H7 (cell line): ENCODE measurements around the gene FGF4. TPM values are rescaled to one million over a fixed set of nuclear protein-coding genes. Genes with fewer than 3 reads are reported as not detected.

Experiments used
- DNase-seq: peaks from one replicate; pipeline ENCODE4 v3.0.0; 2012
- H3K27me3 ChIP-seq: 2 replicates; pipeline ENCODE4 v1.6.0; 2011; ENCODE audit warnings: mild to moderate bottlenecking, low read length; ENCODE audit not compliant: control insufficient read depth, insufficient read depth
- H3K36me3 ChIP-seq: replicated peaks from 2 replicates; pipeline ENCODE4 v1.5.1; 2011; ENCODE audit warnings: low read length; ENCODE audit not compliant: control insufficient read depth, insufficient read depth
- H3K4me3 ChIP-seq: 2 replicates; pipeline ENCODE4 v1.5.1; 2011; ENCODE audit warnings: low read depth, mild to moderate bottlenecking, control low read depth, low read length, moderate library complexity; ENCODE audit not compliant: insufficient read depth
- total RNA-seq: library from RNA; depleted of rRNA; stranded (reverse); fragments of >200 nt; shearing (Covaris generic); gene quantifications from 2 replicates; pipeline ENCODE4 v1.2.3, GENCODE V29; 2014

Gene FGF4
- total RNA-seq, 1 experiment from 2014 or later, result 11.8 TPM

- H3K27me3 ChIP-seq, result peaks cover 47% of the 10 kb centered on the region
- DNase-seq, result no peak
- H3K36me3 ChIP-seq, result no peaks in the 10 kb centered on the region
- H3K4me3 ChIP-seq, result no peak overlapping the region
Observed at GRCh38 chr11:69814411-69814810, 39.3 kb upstream of the FGF4 start.

GRCh38 chr11:69813839-69814238 is 38.7 kb upstream of the FGF4 start:
- H3K36me3 ChIP-seq, result no peaks in the 10 kb centered on the region
- no peak overlapping the region for H3K4me3 ChIP-seq
- no peak for DNase-seq
- peaks cover 42% of the 10 kb centered on the region for H3K27me3 ChIP-seq

- peak; percentile 50 for DNase-seq
- H3K36me3 ChIP-seq, result no peaks in the 10 kb centered on the region
- no peak overlapping the region for H3K4me3 ChIP-seq
- H3K27me3 ChIP-seq, result peaks cover 33% of the 10 kb centered on the region
Observed at GRCh38 chr11:69812946-69813345, 37.8 kb upstream of the FGF4 start.

GRCh38 chr11:69812256-69812655 is 37.1 kb upstream of the FGF4 start:
- H3K36me3 ChIP-seq, result no peaks in the 10 kb centered on the region
- peaks cover 26% of the 10 kb centered on the region for H3K27me3 ChIP-seq
- H3K4me3 ChIP-seq, result no peak overlapping the region
- no peak for DNase-seq

GRCh38 chr11:69811431-69811830 is 36.3 kb upstream of the FGF4 start:
- Histone ChIP-seq H3K4me3 (no peak overlapping the region), H3K36me3 (no peaks in the 10 kb centered on the region), H3K27me3 (peaks cover 18% of the 10 kb centered on the region)
- no peak for DNase-seq

- peak; percentile 53 for DNase-seq
- H3K27me3 ChIP-seq, result peaks cover 9% of the 10 kb centered on the region
- H3K36me3 ChIP-seq, result no peaks in the 10 kb centered on the region
Observed at GRCh38 chr11:69810289-69811118, 35.4 kb upstream of the FGF4 start.

GRCh38 chr11:69808667-69809086 is 33.5 kb upstream of the FGF4 start:
- Histone ChIP-seq H3K4me3 (no peak overlapping the region), H3K27me3 (no peaks in the 10 kb centered on the region; the same call in 1 of the 2 replicates), H3K36me3 (no peaks in the 10 kb centered on the region)
- DNase-seq, result peak; percentile 67

More at GRCh38 chr11:69810289-69811118, 35.4 kb upstream of the FGF4 start:
- no peak overlapping the region for H3K4me3 ChIP-seq

- no peak for DNase-seq
- Histone ChIP-seq H3K27me3 (no peaks in the 10 kb centered on the region; the same call in 1 of the 2 replicates), H3K36me3 (no peaks in the 10 kb centered on the region), H3K4me3 (no peak overlapping the region)
Observed at GRCh38 chr11:69807106-69807815, 32.1 kb upstream of the FGF4 start.

- no peaks in the 10 kb centered on the region; the same call in 1 of the 2 replicates for H3K27me3 ChIP-seq
- DNase-seq, result no peak
- H3K4me3 ChIP-seq, result no peak overlapping the region
- no peaks in the 10 kb centered on the region for H3K36me3 ChIP-seq
Observed at GRCh38 chr11:69804769-69805508, 29.8 kb upstream of the FGF4 start.

GRCh38 chr11:69803604-69804218 is 28.6 kb upstream of the FGF4 start:
- H3K4me3 ChIP-seq, result no peak overlapping the region
- H3K27me3 ChIP-seq, result no peaks in the 10 kb centered on the region
- no peak for DNase-seq
- H3K36me3 ChIP-seq, result no peaks in the 10 kb centered on the region

GRCh38 chr11:69803022-69803421 is 27.9 kb upstream of the FGF4 start:
- H3K36me3 ChIP-seq, result no peaks in the 10 kb centered on the region
- H3K27me3 ChIP-seq, result no peaks in the 10 kb centered on the region
- no peak for DNase-seq
- H3K4me3 ChIP-seq, result no peak overlapping the region

GRCh38 chr11:69802590-69802989 is 27.4 kb upstream of the FGF4 start:
- Histone ChIP-seq H3K4me3 (no peak overlapping the region), H3K27me3 (no peaks in the 10 kb centered on the region), H3K36me3 (no peaks in the 10 kb centered on the region)
- DNase-seq, result no peak

GRCh38 chr11:69801513-69802335 is 26.6 kb upstream of the FGF4 start:
- H3K36me3 ChIP-seq, result no peaks in the 10 kb centered on the region
- no peak overlapping the region for H3K4me3 ChIP-seq
- no peaks in the 10 kb centered on the region for H3K27me3 ChIP-seq
- peak; percentile 94 for DNase-seq
